Activated CD4-positive, alpha-beta T cell treated with anti-CD3 and anti-CD28 coated beads, Interleukin-2, Interleukin-4, amounts not matched to agents 100 ng/mL and 50 ng/mL, durations not matched to agents 16 hours and 8 hours (primary cell): ENCODE measurements around the gene NSUN3.
"Not testable (repeated sequence)": the region's sequence is repeated elsewhere in the genome, so short reads cannot be mapped to it uniquely, and the experiment has no call there.

Experiments
- DNase-seq: peaks from one replicate; pipeline ENCODE4 v3.0.0-alpha.2; 2020; ENCODE audit warnings: low spot score

Gene NSUN3

DNA sequence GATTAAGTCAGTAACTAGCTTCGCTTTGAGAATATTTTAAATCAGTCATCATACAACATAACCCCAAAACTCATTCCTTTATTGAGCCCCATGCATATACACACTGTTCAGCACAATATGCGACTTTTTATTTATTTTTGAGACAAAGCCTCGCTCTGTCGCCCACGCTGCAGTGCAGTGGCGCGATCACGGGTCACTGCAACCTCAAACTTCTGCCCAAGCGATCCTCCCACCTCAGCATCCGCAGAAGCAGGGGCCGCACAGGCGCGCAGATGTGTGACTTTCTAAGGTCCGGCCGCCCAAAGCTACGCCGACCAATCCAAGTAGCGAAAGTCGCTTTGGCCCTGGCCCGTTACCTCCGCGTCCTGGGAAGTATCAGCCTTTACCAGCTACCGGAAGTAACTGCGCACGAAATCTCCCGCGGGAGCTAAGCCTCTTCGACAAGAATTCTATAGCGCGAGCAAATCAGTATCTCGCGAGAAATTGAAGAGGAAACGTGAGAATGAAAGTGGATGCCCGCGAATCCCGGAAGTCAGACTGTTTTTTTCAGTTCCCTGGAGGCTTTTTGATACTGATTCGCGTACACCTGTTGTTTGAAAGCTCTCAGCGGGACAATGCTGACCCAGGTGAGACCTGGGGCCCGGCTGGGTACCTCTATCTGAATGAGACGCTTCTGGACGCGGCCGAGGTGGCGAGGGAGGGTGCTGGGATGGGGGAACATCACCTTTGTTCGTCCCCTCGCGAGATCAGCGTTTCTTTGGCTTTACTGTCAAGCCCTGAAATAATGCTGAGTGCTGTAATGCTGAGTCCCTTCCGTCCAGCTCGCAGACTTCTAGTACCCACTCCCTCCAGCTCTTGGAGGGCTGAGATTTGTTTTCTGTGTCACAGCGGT, at the start of gene NSUN3, which contains the start of gene DHFR2:
TSS of gene NSUN3 (plus strand) at position 549 of the 892 bp plus-strand sequence. CDS start at position 615, 66 bp downstream.
TSS of gene DHFR2 (minus strand) at position 404 of the 892 bp plus-strand sequence. CDS start 1,405 bp downstream, outside the sequence.
- DNase-seq, result peak; percentile 93

DNA sequence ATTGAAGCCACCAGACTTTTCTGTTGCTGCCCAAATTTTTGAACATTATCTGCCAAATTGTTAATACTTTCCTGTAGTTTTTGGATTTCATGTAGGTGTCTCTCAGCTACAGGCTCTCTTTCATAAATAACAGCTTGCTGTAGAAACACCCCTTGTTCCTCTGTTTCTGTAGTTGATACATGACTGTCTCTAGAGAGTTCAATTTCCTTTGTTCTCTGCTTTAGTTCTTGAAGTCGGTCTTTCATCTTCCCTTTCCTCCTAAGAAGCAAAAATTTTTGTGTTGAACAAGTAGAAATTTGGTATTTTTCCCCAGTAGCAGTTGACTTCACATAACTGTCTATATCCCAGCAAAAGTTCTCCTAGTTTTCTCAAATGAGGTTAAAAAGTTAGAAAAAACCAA, 47.8 kb upstream of the NSUN3 start:
- no peak for DNase-seq

DNA sequence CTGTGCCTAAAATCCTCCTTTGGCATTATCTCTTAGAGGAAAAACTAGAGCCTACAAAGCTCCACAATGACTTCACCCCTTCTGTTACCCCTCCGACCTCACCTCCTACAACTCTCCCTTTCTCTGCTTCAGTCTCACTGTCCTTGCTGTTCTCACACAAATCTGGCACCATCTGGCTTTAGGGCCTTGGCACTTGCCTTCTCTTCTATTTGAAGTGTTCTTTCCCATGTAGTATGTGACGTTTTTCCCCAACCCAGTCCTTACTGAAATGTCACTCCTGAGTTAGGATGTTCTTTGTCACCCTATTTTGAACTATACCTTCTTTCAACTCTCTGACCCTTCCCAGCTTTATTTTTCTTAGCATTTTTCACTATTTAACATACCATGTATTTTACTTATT, 43.2 kb upstream of the NSUN3 start:
- DNase-seq, result no peak

- no peak for DNase-seq
Measured at GRCh38 chr3:94020293-94020692, 42.6 kb upstream of the NSUN3 start.

GRCh38 chr3:94024385-94024784, 38.5 kb upstream of the NSUN3 start:
- DNase-seq, result no peak

GRCh38 chr3:94026623-94027022, 36.2 kb upstream of the NSUN3 start:
- no peak for DNase-seq

DNA sequence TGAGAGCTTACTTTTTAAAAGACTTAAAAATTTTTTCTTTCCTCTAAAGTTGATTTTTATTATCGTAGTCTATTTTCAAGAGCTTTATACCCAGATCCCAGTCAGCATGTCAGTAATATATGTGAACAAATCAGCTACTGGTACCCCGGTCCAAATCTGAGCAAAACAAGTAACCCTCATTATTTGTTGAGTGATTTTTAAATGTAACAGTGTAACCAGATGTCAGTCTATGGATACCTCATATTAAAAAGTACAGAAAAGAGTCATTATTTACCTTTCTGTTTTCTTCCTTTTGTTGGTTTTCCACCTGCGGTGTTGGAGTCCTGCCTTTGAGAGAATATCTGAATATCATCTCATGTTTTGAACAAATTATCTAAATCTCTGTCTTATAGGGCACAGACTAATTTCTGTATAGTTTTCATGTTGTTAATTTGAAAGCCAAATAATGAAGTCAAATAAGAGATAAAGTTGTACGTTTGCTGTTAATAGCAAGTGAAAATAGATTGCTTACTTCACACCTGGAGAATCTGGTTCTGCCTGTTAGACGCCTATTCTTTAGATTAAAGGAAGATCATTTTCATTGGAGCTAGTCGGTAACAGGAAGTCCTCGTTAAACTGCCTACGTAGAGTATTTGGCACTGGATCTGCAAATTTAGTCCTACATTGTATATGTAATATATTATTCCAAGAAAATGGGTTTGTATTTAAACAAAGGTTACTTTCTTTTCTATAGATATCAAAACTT, 34.6 kb upstream of the NSUN3 start, which contains the start of gene STX19:
TSS of gene STX19 (minus strand) at position 505 of the 745 bp plus-strand sequence. CDS start 13,328 bp downstream, outside the sequence.
- no peak for DNase-seq

GRCh38 chr3:94036909-94037507, 25.9 kb upstream of the NSUN3 start:
- DNase-seq, result peak; percentile 16

- DNase-seq, result no peak
Measured at GRCh38 chr3:94043285-94043684, 19.6 kb upstream of the NSUN3 start.

DNA sequence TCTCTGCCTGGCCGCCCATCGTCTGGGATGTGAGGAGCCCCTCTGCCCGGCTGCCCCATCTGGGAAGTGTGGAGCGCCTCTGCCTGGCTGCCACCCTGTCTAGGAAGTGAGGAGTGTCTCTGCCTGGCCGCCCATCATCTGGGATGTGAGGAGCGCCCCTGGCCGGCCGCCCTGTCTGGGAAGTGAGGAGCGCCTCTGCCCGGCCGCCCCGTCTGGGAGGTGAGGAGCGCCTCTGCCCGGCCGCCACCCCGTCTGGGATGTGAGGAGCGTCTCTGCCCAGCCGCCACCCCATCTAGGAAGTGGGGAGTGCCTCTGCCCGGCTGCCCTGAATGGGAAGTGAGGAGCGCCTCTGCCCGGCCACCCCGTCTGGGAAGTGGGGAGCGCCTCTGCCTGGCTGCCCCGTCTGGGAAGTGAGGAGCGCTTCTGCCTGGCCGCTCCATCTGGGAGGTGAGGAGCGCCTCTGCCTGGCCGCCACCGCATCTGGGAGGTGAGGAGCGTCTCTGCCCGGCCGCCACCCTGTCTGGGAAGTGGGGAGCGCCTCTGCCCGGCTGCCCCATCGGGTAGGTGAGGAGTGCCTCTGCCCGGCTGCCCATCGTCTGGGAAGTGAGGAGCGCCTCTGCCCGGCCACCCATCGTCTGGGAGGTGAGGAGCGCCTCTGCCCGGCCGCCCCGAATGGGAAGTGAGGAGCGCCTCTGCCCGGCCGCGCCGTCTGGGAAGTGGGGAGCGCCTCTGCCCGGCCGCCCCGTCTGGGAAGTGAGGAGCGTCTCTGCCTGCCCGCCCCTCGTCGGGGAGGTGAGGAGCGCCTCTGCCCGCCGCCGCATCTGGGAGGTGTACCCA, 18.5 kb upstream of the NSUN3 start:
- DNase-seq, result not testable (repeated sequence)

- no peak for DNase-seq
Measured at GRCh38 chr3:94046533-94046932, 16.3 kb upstream of the NSUN3 start.

GRCh38 chr3:94049267-94049666, 13.6 kb upstream of the NSUN3 start:
- no peak for DNase-seq

DNA sequence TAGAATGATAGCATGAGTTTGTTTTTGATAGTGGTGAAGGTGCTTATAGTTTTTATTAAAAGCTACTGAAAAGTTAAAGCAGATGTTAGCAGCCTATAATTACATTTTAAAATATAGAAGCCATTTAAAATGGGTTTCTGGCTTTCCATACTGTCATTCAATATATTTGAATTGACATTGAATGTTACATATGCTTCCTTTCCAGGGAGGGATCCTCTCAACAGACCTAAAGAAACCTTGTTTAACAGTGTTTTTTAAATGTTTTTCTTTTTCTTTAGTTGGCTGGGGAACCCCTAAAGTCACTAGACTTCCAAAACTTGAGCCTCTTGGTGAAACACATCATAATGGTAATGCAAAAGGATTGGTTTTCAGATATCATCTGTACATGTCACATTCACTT, 12.3 kb upstream of the NSUN3 start:
- DNase-seq, result no peak

- no peak for DNase-seq
Measured at GRCh38 chr3:94061297-94061696, 1.6 kb upstream of the NSUN3 start.

DNA sequence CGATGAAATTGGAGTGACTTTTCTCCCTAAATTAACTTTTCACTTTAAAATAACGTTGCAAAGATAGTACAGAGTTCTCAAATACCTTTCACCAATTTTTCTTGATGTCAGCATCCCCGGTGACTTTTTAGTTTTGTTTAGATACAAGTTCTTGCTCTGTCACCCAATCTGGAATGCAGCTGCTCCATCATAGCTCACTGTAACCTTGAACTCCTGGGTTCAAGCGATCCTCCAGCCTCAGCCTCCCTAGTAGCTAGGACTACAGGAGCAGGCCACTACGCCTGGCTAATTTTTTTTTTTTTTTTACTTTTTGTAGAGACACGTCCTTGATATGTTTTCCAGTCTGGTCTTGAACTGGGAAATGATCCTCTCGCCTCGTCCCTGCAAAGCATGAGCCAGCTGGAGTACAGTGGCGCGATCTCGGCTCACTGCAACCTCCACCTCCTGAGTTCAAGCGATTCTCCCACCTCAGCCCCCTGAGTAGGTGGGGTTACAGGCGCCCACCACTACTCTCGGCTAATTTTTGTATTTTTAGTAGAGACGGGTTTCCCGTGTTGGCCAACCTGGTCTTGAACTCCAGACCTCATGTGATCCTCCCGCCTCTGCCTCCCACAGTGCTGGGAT, 747 bp downstream of the NSUN3 start:
- no peak for DNase-seq

DNA sequence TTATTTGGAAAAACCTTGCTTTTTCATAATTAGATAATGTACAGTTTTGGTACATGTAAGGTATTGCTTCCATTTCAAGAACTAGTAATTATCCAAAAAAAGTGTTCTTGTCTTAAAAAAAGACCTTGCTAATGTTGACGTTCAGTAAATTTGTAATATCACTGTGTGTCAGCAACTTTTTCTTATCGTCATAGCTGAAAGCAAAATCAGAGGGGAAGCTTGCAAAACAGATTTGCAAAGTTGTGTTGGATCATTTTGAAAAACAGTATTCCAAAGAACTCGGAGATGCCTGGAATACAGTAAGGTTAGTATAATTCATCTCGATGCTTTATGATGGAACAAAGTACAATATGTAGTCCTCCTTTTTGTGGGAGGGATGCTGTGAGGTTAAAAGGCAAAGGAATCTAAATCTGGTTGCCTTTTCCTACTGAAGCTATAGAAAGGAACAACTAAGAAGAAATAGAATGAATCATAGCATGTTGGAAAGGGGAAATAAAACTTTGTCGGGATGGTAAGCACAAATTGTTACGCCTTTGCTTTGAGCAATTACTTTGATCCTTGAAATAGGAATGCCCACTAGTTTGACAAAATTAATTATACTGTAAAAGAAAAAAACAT, 1.5 kb downstream of the NSUN3 start:
- DNase-seq, result no peak

GRCh38 chr3:94065122-94065521, 2.3 kb downstream of the NSUN3 start:
- DNase-seq, result no peak

DNA sequence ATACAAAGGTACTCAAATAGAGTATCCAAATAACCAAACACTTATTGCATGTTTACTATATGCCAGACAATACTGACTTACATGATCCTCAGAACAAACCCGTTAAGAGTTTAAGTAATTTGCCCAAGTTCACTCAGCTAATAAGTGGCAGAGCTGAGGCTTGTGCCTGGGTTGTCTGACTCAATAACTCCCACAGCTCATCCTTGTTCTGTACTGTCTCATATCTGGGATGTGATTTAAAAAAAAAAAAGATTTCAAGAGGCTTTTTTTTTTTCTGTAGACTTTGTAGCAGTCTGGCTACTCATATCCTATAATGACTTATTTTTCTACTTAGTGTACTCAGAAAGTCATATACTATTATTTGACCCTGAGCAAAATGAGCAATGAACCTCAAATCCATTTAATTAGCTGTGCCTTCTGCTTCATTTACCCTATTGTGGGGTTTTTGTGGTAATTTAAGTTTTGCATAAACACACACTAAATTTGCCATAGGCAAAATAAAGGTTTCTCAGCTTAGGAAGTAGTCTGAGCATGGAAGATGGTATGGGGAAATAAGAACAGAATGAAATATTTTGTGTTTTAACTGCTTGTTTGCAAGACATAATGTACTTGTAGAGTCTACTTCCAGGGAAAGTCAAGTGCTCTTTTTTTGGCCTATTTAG, 3.1 kb downstream of the NSUN3 start:
- DNase-seq, result no peak

DNA sequence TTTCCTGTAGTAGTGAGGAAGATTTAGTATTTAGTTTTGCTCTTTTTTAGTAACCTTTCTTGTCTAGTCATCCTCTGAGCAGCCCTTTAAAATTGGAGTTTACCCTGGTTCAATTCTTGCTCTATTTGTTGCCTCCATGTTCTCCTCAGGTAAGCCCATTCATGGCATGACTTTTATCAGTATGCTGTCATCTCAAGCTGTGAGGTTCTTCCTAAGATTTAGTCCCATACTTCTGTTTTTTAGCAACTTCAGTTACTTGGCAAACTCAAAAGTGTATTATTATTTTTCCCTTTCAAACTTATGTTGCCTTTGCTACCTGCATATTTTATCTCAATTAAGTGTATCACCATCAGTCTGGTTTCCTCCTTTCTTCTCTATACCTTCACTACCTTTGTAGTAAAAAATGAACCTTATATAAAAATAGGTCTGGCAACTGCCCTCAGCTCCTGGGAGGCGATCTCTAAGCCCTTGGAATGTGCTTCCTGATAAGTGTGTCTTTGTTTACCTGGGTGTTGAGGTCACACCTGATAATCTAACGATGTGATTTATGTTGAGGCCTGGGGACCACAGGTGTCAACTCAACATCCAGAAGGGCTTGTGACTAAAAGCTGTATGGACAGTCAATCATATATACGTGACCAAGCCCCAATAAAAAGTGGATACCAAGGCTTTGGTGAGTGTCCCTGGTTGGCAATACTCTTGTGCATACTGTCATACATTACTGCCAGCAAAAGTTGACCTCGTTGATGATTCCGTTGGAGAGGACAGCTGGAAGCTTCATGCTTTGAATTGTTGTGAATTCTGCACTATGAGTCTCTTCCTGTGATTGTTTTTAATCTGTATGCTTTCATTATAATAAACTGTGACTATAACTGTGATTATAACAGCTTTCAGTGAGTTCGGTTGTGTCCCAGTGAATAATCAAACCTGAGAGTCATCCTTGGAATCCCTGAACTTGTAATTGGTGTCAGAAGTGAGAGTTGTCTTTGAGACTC, 3.9 kb downstream of the NSUN3 start:
- DNase-seq, result no peak
